ENCODE data around the gene GSK3A.

- no peak for TF ChIP-seq EZH2 (IDR thresholded peaks at IDR 0.05; ENCODE audit: borderline replicate concordance)
- TF ChIP-seq, protein P1, sequence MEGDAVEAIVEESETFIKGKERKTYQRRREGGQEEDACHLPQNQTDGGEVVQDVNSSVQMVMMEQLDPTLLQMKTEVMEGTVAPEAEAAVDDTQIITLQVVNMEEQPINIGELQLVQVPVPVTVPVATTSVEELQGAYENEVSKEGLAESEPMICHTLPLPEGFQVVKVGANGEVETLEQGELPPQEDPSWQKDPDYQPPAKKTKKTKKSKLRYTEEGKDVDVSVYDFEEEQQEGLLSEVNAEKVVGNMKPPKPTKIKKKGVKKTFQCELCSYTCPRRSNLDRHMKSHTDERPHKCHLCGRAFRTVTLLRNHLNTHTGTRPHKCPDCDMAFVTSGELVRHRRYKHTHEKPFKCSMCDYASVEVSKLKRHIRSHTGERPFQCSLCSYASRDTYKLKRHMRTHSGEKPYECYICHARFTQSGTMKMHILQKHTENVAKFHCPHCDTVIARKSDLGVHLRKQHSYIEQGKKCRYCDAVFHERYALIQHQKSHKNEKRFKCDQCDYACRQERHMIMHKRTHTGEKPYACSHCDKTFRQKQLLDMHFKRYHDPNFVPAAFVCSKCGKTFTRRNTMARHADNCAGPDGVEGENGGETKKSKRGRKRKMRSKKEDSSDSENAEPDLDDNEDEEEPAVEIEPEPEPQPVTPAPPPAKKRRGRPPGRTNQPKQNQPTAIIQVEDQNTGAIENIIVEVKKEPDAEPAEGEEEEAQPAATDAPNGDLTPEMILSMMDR (IDR thresholded peaks at IDR 0.05; ENCODE audit: poor library complexity), result no peak
- TF ChIP-seq EZH2phosphoT487 (IDR thresholded peaks at IDR 0.05; ENCODE audit: low read depth, severe bottlenecking, unreplicated experiment), result no peak
Observed at GRCh38 chr19:42252365-42253244, 10.2 kb upstream of the GSK3A start.
